HCT116 (cell line): ENCODE results near the gene GK. TPM values are rescaled to one million over a fixed set of nuclear protein-coding genes. Genes with fewer than 3 reads are reported as not detected.

ENCODE experiments used
- ATAC-seq: fragments of 200-7000 bp; cut with Tn5 transposase; 2 replicates; pipeline ENCODE4 v1.9.1; 2020; ENCODE audit warnings: mild to moderate bottlenecking, moderate library complexity
- BruUV-seq: library from RNA; stranded (reverse); fragments of 400-500 nt; replicated peaks from 2 replicates; lab custom pipeline; 2021; lab: Mats Ljungman, UMichigan
- CTCF ChIA-PET: fragments of 300-600 bp; sonication (Branson Sonifier 250); formaldehyde crosslinking; loops from one replicate; lab custom pipeline; 2021; ENCODE audit warnings: antibody characterized with exemption; lab: Charles Lee
- POLR2A ChIA-PET: fragments of 300-600, 350-600 bp; sonication (Branson Sonifier 250); formaldehyde crosslinking; loops from one replicate; lab custom pipeline; 2021; ENCODE audit warnings: antibody characterized with exemption; lab: Charles Lee
- RAD21 ChIA-PET, 2 experiments: fragments of 300-600 bp; sonication (Branson Sonifier 250); formaldehyde crosslinking; loops; one replicate each; lab custom pipeline; 2023; ENCODE audit warnings: low total read pairs in 2 of 2; ENCODE audit not compliant: uncharacterized antibody in 2 of 2, unreplicated experiment in 2 of 2, low non-redundant PET in 1 of 2; lab: Charles Lee
- DNase-seq: peaks from one replicate; pipeline ENCODE4 v3.0.0-alpha.2; 2010; ENCODE audit warnings: low read depth, low spot score
- H2AFZ ChIP-seq: fragments of 200-600 bp; shearing (Covaris generic), sonication (generic); 2 replicates; pipeline ENCODE4 v1.6.1; 2017; ENCODE audit warnings: low read depth, mixed run types, mixed read lengths, antibody characterized with exemption, low read length; ENCODE audit not compliant: poor library complexity, severe bottlenecking
- H3K27ac ChIP-seq: 2 replicates; pipeline ENCODE4 v1.5.1; 2012; ENCODE audit warnings: low read depth, low read length
- H3K27me3 ChIP-seq: fragments of 200-600 bp; sonication (generic); 2 replicates; pipeline ENCODE4 v1.6.1; 2016; ENCODE audit warnings: mixed run types, low read length, mixed read lengths; ENCODE audit not compliant: insufficient read depth
- H3K36me3 ChIP-seq, 2 experiments: fragments of 200-500 bp in 1 of 2; fragments of 200-600 bp in 1 of 2; sonication (Bioruptor generic) in 1 of 2; sonication (generic) in 1 of 2; 2 replicates each; pipeline versions ENCODE4 v1.5.1 to v1.6.1; 2014 to 2016; ENCODE audit warnings: low read length in 2 of 2, inconsistent platforms in 1 of 2, mixed read lengths in 1 of 2, mixed run types in 1 of 2; ENCODE audit not compliant: insufficient read depth in 2 of 2, control insufficient read depth in 1 of 2
- H3K4me1 ChIP-seq, 2 experiments: fragments of 200-600 bp in 1 of 2; sonication (generic) in 1 of 2; 2 replicates each; pipeline versions ENCODE4 v1.5.1 to v1.6.1; 2012 to 2017; ENCODE audit warnings: low read length in 2 of 2, inconsistent platforms in 1 of 2, mild to moderate bottlenecking in 1 of 2, mixed read lengths in 1 of 2, mixed run types in 1 of 2, moderate library complexity in 1 of 2; ENCODE audit not compliant: insufficient read depth in 2 of 2, control insufficient read depth in 1 of 2
- H3K4me2 ChIP-seq: fragments of 200-600 bp; sonication (generic); 2 replicates; pipeline ENCODE4 v1.6.1; 2017; ENCODE audit warnings: mixed run types, low read length, mixed read lengths
- H3K4me3 ChIP-seq, 2 experiments: fragments of 200-600 bp in 1 of 2; sonication (generic) in 1 of 2; replicated peaks in 1 of 2; 2 replicates each; pipeline ENCODE4 v1.5.1; 2011 to 2016; ENCODE audit warnings: low read length in 2 of 2, control low read depth in 1 of 2, low read depth in 1 of 2, mild to moderate bottlenecking in 1 of 2, mixed read lengths in 1 of 2, mixed run types in 1 of 2
- H3K79me2 ChIP-seq: fragments of 200-600 bp; sonication (generic); 2 replicates; pipeline ENCODE4 v1.6.1; 2017; ENCODE audit warnings: mild to moderate bottlenecking, mixed run types, low read length, moderate library complexity, mixed read lengths; ENCODE audit not compliant: insufficient read depth
- H3K9ac ChIP-seq: fragments of 200-600 bp; sonication (generic); 2 replicates; pipeline ENCODE4 v1.6.1; 2016; ENCODE audit warnings: low read length, mixed read lengths
- H3K9me2 ChIP-seq: fragments of 200-600 bp; sonication (generic), shearing (Covaris generic); 2 replicates; pipeline ENCODE4 v1.6.1; 2017; ENCODE audit warnings: mixed run types, mild to moderate bottlenecking, moderate library complexity; ENCODE audit not compliant: insufficient read depth
- H3K9me3 ChIP-seq, 2 experiments: fragments of 200-500 bp in 1 of 2; fragments of 200-600 bp in 1 of 2; sonication (Bioruptor generic) in 1 of 2; sonication (generic) in 1 of 2; 2 replicates each; pipeline ENCODE4 v1.6.1; 2014 to 2017; ENCODE audit warnings: low read length in 2 of 2, mixed read lengths in 2 of 2, inconsistent platforms in 1 of 2, low read depth in 1 of 2, mild to moderate bottlenecking in 1 of 2, mixed run types in 1 of 2, moderate library complexity in 1 of 2; ENCODE audit not compliant: control insufficient read depth in 1 of 2, insufficient read depth in 1 of 2
- H4K20me1 ChIP-seq: fragments of 200-600 bp; sonication (generic), shearing (Covaris generic); 2 replicates; pipeline ENCODE4 v1.6.1; 2017; ENCODE audit warnings: mixed run types, mild to moderate bottlenecking, moderate library complexity; ENCODE audit not compliant: insufficient read depth
- CBX3 ChIP-seq: IDR thresholded peaks from 2 replicates; pipeline ENCODE4 v1.6.1; 2012; ENCODE audit warnings: low read depth
- CEBPB ChIP-seq: IDR thresholded peaks from 2 replicates; pipeline ENCODE4 v1.6.1; 2012; ENCODE audit warnings: low read depth
- CTCF ChIP-seq, 3 experiments: fragments of 200-600 bp in 1 of 3; sonication (generic) in 1 of 3; IDR thresholded peaks in 2 of 3; conservative IDR thresholded peaks in 1 of 3; 2 replicates each; pipeline ENCODE4 v1.5.1; 2012 to 2017; ENCODE audit warnings: low read depth in 2 of 3, low read length in 2 of 3, antibody characterized with exemption in 1 of 3, borderline replicate concordance in 1 of 3, control low read depth in 1 of 3, mild to moderate bottlenecking in 1 of 3, mixed read lengths in 1 of 3, mixed run types in 1 of 3, moderate library complexity in 1 of 3; ENCODE audit not compliant: insufficient read depth in 1 of 3
- ELF1 ChIP-seq: IDR thresholded peaks from 2 replicates; pipeline ENCODE4 v1.6.1; 2012; ENCODE audit warnings: low read depth, borderline replicate concordance
- FOSL1 ChIP-seq: IDR thresholded peaks from 2 replicates; pipeline ENCODE4 v1.6.1; 2012; ENCODE audit warnings: low read depth
- JUND ChIP-seq: IDR thresholded peaks from 2 replicates; pipeline ENCODE4 v1.6.1; 2012
- MAX ChIP-seq: IDR thresholded peaks from 2 replicates; pipeline ENCODE4 v1.6.1; 2012
- POLR2A ChIP-seq: IDR thresholded peaks from 2 replicates; pipeline ENCODE4 v1.7.0; 2011; ENCODE audit warnings: borderline replicate concordance; ENCODE audit not compliant: insufficient read depth, insufficient read length; ENCODE audit errors: extremely low read depth
- POLR2AphosphoS5 ChIP-seq: IDR thresholded peaks from 2 replicates; pipeline ENCODE4 v1.6.1; 2011; ENCODE audit warnings: mild to moderate bottlenecking, low read depth, low read length, moderate library complexity
- RAD21 ChIP-seq: IDR thresholded peaks from 2 replicates; pipeline ENCODE4 v1.6.1; 2012; ENCODE audit warnings: low read depth, mild to moderate bottlenecking
- SIN3A ChIP-seq: IDR thresholded peaks from 2 replicates; pipeline ENCODE4 v1.6.1; 2012; ENCODE audit warnings: low read depth
- SP1 ChIP-seq: IDR thresholded peaks from 2 replicates; pipeline ENCODE4 v1.6.1; 2012; ENCODE audit warnings: low read depth
- SRF ChIP-seq: IDR thresholded peaks from 2 replicates; pipeline ENCODE4 v1.6.1; 2012; ENCODE audit warnings: low read depth
- TCF7L2 ChIP-seq: IDR thresholded peaks from 2 replicates; pipeline ENCODE4 v1.7.0; 2011; ENCODE audit warnings: borderline replicate concordance, inconsistent platforms; ENCODE audit not compliant: insufficient read depth, insufficient read length; ENCODE audit errors: extremely low read depth
- YY1 ChIP-seq: IDR thresholded peaks from 2 replicates; pipeline ENCODE4 v1.6.1; 2011; ENCODE audit warnings: low read length, low read depth, moderate library complexity, mild to moderate bottlenecking; ENCODE audit not compliant: insufficient replicate concordance; ENCODE audit errors: extremely low read depth
- ZBTB33 ChIP-seq: IDR thresholded peaks from 2 replicates; pipeline ENCODE4 v1.6.1; 2011; ENCODE audit warnings: mild to moderate bottlenecking, low read length, moderate library complexity; ENCODE audit not compliant: insufficient replicate concordance; ENCODE audit errors: extremely low read depth
- ZFX ChIP-seq: fragments of 450-650 bp; IDR thresholded peaks from 2 replicates; pipeline ENCODE4 v1.6.1; 2017
- ZNF274 ChIP-seq: fragments of 200-500 bp; sonication (Bioruptor generic); IDR thresholded peaks from 2 replicates; pipeline ENCODE4 v1.6.1; 2014; ENCODE audit warnings: mild to moderate bottlenecking, low read depth, low read length, inconsistent platforms
- intact Hi-C: fragments of 100-400 bp; cut with micrococcal nuclease; formaldehyde crosslinking; loops from 2 replicates; pipeline ENCODE4 v1.10.0; 2022
- total RNA-seq: library from RNA; stranded (reverse); gene quantifications from one replicate; pipeline ENCODE4 v1.2.1, GENCODE V29; 2021; ENCODE audit not compliant: unreplicated experiment

Gene GK
- total RNA-seq, 1 experiment from 2014 or later: 4.3 TPM

- DNase-seq (no peak), ATAC-seq (no peak)
- TF ChIP-seq CBX3 (no peak), CEBPB (no peak), MAX (no peak), YY1 (no peak), ZNF274 (no peak), RAD21 (no peak), SIN3A (no peak), FOSL1 (no peak), TCF7L2 (no peak), POLR2AphosphoS5 (no peak), POLR2A (no peak), SRF (no peak), ZBTB33 (no peak), ELF1 (no peak), CTCF (IDR thresholded peaks at IDR 0.05 in 2 of 3, conservative IDR thresholded peaks at IDR 0.05 in 1 of 3; ENCODE audit: borderline replicate concordance in 1 of 3, insufficient read depth in 1 of 3, low read depth in 2 of 3, low read length in 2 of 3) (no peak), JUND (no peak), SP1 (no peak), ZFX (no peak)
- Histone ChIP-seq H3K27ac (no peak overlapping the region), H4K20me1 (no peaks in the 10 kb centered on the region), H2AFZ (no peak overlapping the region), H3K9me3 (no peaks in the 10 kb centered on the region), H3K36me3 (no peaks in the 10 kb centered on the region), H3K4me1 (peaks cover 0 to 18% of the 10 kb centered on the region in 2 experiments; a peak in 1 of 4 replicates), H3K79me2 (no peaks in the 10 kb centered on the region), H3K9me2 (no peaks in the 10 kb centered on the region), H3K27me3 (no peaks in the 10 kb centered on the region), H3K4me3 (no peak overlapping the region), H3K9ac (no peak overlapping the region), H3K4me2 (no peak overlapping the region)
- intact Hi-C loops: no loop called here
- CTCF ChIA-PET: no interaction called here
- RAD21 ChIA-PET: interaction anchor here in 1 of 2 experiments (0.6 kb wide), 1 partner anchor 14 kb away, joined by 3 read pairs; no protein-coding TSS in a partner anchor
- POLR2A ChIA-PET: no interaction called here
- BruUV-seq: no TSS peak
Measured at GRCh38 chrX:30649859-30650258, 3.4 kb upstream of the GK start.
